ENCODE results near the gene HAVCR2. TPM values are rescaled to one million over a fixed set of nuclear protein-coding genes. Genes with fewer than 3 reads are reported as not detected.
"Not testable (repeated sequence)": the region's sequence is repeated elsewhere in the genome, so short reads cannot be mapped to it uniquely, and the experiment has no call there.

HAVCR2 gene
- total RNA-seq, 1 donor from 2014 or later, result 0.37 TPM

GRCh38 chr5:157057459-157058370 lies 51.1 kb downstream of the HAVCR2 start:
- Histone ChIP-seq H3K4me2 (no peak overlapping the region), H3K4me3 (no peak overlapping the region), H3K36me3 (no peaks in the 10 kb centered on the region), H3K4me1 (no peaks in the 10 kb centered on the region), H3F3A (ENCODE audit: low read depth) (no peaks in the 10 kb centered on the region), H3K9me3 (ENCODE audit: low read depth) (no peaks in the 10 kb centered on the region), H3K9ac (no peak overlapping the region), H3K27me3 (no peaks in the 10 kb centered on the region), H3K27ac (no peak overlapping the region), H3K79me2 (ENCODE audit: low read depth) (no peaks in the 10 kb centered on the region), H2AFZ (replicated peaks) (no peak overlapping the region), H4K20me1 (ENCODE audit: low read depth) (no peaks in the 10 kb centered on the region)
- no peak overlapping the region for H3K4me3 Mint-ChIP-seq
- no peak overlapping the region for H3K27ac Mint-ChIP-seq
- no peak for TF ChIP-seq EZH2 (IDR thresholded peaks at IDR 0.05)
- TF ChIP-seq, protein P1, sequence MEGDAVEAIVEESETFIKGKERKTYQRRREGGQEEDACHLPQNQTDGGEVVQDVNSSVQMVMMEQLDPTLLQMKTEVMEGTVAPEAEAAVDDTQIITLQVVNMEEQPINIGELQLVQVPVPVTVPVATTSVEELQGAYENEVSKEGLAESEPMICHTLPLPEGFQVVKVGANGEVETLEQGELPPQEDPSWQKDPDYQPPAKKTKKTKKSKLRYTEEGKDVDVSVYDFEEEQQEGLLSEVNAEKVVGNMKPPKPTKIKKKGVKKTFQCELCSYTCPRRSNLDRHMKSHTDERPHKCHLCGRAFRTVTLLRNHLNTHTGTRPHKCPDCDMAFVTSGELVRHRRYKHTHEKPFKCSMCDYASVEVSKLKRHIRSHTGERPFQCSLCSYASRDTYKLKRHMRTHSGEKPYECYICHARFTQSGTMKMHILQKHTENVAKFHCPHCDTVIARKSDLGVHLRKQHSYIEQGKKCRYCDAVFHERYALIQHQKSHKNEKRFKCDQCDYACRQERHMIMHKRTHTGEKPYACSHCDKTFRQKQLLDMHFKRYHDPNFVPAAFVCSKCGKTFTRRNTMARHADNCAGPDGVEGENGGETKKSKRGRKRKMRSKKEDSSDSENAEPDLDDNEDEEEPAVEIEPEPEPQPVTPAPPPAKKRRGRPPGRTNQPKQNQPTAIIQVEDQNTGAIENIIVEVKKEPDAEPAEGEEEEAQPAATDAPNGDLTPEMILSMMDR (IDR thresholded peaks at IDR 0.05), result no peak
- no peak for TF ChIP-seq EZH2phosphoT487 (IDR thresholded peaks at IDR 0.05)
- H3K4me1 Mint-ChIP-seq, result no peaks in the 10 kb centered on the region
- H3K27me3 Mint-ChIP-seq (ENCODE audit: insufficient read depth, low read depth), result peaks cover 3% of the 10 kb centered on the region
- DNase-seq (ENCODE audit: low spot score), result no peak
- H3K9me3 Mint-ChIP-seq, result peaks cover 2% of the 10 kb centered on the region
- no peaks in the 10 kb centered on the region for H3K36me3 Mint-ChIP-seq

DNA sequence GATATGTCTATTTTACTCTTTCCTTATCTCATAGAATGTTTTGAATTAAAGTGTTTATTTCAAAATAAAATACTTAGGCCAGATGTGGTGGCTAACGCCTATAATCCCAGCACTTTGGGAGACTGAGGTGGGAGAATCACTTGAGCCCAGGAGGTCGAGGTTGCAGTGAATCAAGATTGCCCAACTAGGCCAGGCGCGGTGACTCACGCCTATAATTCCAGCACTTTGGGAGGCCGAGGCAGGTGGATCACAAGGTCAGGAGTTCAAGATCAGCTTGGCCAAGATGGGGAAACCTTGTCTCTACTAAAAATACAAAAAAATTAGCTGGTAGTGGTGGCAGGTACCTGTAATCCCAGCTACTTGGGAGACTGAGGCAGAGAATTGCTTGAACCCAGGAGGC lies 52.0 kb downstream of the HAVCR2 start:
- not testable (repeated sequence) for H3K36me3 Mint-ChIP-seq; H3K9me3 Mint-ChIP-seq; H3K4me1 Mint-ChIP-seq; H2AFZ ChIP-seq (replicated peaks); H3K4me2 ChIP-seq; H3K79me2 ChIP-seq (ENCODE audit: low read depth); H3K27ac ChIP-seq; H3K9me3 ChIP-seq (ENCODE audit: low read depth); H3K9ac ChIP-seq; DNase-seq (ENCODE audit: low spot score); H4K20me1 ChIP-seq (ENCODE audit: low read depth); H3K27ac Mint-ChIP-seq; H3K4me3 Mint-ChIP-seq; H3K27me3 ChIP-seq; H3K27me3 Mint-ChIP-seq (ENCODE audit: insufficient read depth, low read depth); H3K4me1 ChIP-seq; H3F3A ChIP-seq (ENCODE audit: low read depth); H3K36me3 ChIP-seq; H3K4me3 ChIP-seq

GRCh38 chr5:157051604-157052245 lies 57.1 kb downstream of the HAVCR2 start:
- H3K36me3 Mint-ChIP-seq, result no peaks in the 10 kb centered on the region
- H3K27ac Mint-ChIP-seq, result no peak overlapping the region
- H3K4me1 ChIP-seq, result no peaks in the 10 kb centered on the region

More at GRCh38 chr5:157051604-157052245, 57.1 kb downstream of the HAVCR2 start:
- H3K4me3 ChIP-seq, result no peak overlapping the region
- no peak overlapping the region for H3K27ac ChIP-seq
- H3K4me3 Mint-ChIP-seq, result no peak overlapping the region
- H3K4me2 ChIP-seq, result no peak overlapping the region
- H3K27me3 ChIP-seq, result no peaks in the 10 kb centered on the region
- no peaks in the 10 kb centered on the region for H3K9me3 ChIP-seq (ENCODE audit: low read depth)
- H3F3A ChIP-seq (ENCODE audit: low read depth), result no peaks in the 10 kb centered on the region
- H3K9me3 Mint-ChIP-seq, result no peaks in the 10 kb centered on the region
- no peak overlapping the region for H3K9ac ChIP-seq
- no peaks in the 10 kb centered on the region for H3K79me2 ChIP-seq (ENCODE audit: low read depth)
- peaks cover 2% of the 10 kb centered on the region for H3K27me3 Mint-ChIP-seq (ENCODE audit: insufficient read depth, low read depth)
- TF ChIP-seq, protein P1 (IDR thresholded peaks at IDR 0.05), result no peak
- TF ChIP-seq EZH2phosphoT487 (IDR thresholded peaks at IDR 0.05) (no peak), EZH2 (IDR thresholded peaks at IDR 0.05) (no peak)
- H3K4me1 Mint-ChIP-seq, result no peaks in the 10 kb centered on the region
- H3K36me3 ChIP-seq, result no peaks in the 10 kb centered on the region
- no peak overlapping the region for H2AFZ ChIP-seq (replicated peaks)
- H4K20me1 ChIP-seq (ENCODE audit: low read depth), result no peaks in the 10 kb centered on the region
- no peak for DNase-seq (ENCODE audit: low spot score)

All from neural progenitor cell (in vitro differentiated cells).